Thyroid gland (tissue), 4 donors: ENCODE data around the gene IQCE. TPM values are rescaled to one million over a fixed set of nuclear protein-coding genes. Genes with fewer than 3 reads are reported as not detected.

Experiments
- DNase-seq, 2 donors: peaks; one replicate each; pipeline ENCODE4 v3.0.0-alpha.2; 2019
- H3K27ac ChIP-seq, 3 donors: fragments of 200-600 bp; sonication (generic); 1 replicate in 2 of 3; 2 replicates in 1 of 3; pipeline ENCODE4 v1.5.1; 2016 to 2019; ENCODE audit warnings: mild to moderate bottlenecking in 1 of 3, moderate library complexity in 1 of 3
- H3K27me3 ChIP-seq: fragments of 200-600 bp; sonication (generic); one replicate; pipeline ENCODE4 v1.5.1; 2019
- H3K36me3 ChIP-seq, 2 donors: fragments of 200-600 bp; sonication (generic); one replicate each; pipeline ENCODE4 v1.5.1; 2016 to 2019
- H3K4me1 ChIP-seq, 2 donors: fragments of 200-600 bp; sonication (generic); one replicate each; pipeline ENCODE4 v1.5.1; 2017 to 2019
- H3K4me3 ChIP-seq, 3 donors: fragments of 200-600 bp; sonication (generic); replicated peaks in 1 of 3; 1 replicate in 2 of 3; 2 replicates in 1 of 3; pipeline ENCODE4 v1.5.1; 2016; ENCODE audit warnings: mild to moderate bottlenecking in 1 of 3
- H3K9me3 ChIP-seq: fragments of 200-600 bp; sonication (generic); one replicate; pipeline ENCODE4 v1.5.1; 2017
- POLR2A ChIP-seq, 2 donors: fragments of 450-650 bp; IDR thresholded peaks; one replicate each; pipeline ENCODE4 v1.6.1; 2017; ENCODE audit warnings: antibody characterized with exemption in 2 of 2, mild to moderate bottlenecking in 2 of 2, moderate library complexity in 1 of 2
- WGBS, 2 donors: methylation state at CpG; one replicate each; pipeline ENCODE4 v1.1.5; 2017; 5-methylcytosine and 5-hydroxymethylcytosine counted together
- intact Hi-C: fragments of 100-400 bp; cut with DNase I; formaldehyde crosslinking; loops from one replicate; pipeline ENCODE4 v1.15.1; 2023
- total RNA-seq, 4 donors: library from RNA; depleted of rRNA; stranded (reverse); fragments of >200 nt; gene quantifications; one replicate each; pipeline ENCODE4 v1.2.3, GENCODE V29; 2016
- TF ChIP-seq, protein P1 (sequence below), 6 experiments: fragments of 200-600 bp in 3 of 6; fragments of 450-650 bp in 3 of 6; sonication (generic) in 3 of 6; IDR thresholded peaks; one replicate each; pipeline ENCODE4 v1.5.1; 2016 to 2019; ENCODE audit warnings: antibody characterized with exemption in 6 of 6, mild to moderate bottlenecking in 2 of 6, inconsistent platforms in 1 of 6, moderate library complexity in 1 of 6

IQCE gene
- total RNA-seq, 4 donors from 2014 or later = 16.0 to 40.2 (median 37.2) TPM

DNA sequence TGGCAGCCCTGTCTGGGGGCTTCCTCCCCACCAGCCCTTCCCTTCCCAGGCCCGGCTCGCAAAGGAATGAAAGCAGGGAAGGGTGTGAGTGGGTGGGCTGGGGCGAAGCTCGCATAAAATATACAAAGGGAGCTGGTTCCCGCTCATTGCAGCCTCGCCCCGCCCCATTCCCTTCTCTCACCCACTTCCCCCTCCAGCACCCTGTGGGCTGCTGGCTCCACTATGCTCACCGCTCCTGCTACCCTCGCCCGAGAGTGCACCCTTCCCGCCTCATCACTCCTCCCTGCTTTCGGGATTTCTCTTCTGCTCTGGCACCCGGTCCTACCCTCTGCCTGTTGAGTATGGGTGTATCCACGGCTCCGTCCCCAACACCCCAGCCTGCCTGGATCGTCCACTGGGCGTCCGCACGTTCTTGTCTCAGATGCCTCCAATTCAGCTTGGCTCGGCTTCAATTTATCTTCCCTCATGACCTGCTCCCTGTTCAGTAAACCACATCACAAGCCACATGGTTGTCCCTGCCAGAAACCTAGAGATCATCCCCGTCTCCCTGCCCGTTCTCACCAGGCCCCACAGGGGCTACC, 58.6 kb downstream of the IQCE start:
- intact Hi-C loops = no loop called here

DNA sequence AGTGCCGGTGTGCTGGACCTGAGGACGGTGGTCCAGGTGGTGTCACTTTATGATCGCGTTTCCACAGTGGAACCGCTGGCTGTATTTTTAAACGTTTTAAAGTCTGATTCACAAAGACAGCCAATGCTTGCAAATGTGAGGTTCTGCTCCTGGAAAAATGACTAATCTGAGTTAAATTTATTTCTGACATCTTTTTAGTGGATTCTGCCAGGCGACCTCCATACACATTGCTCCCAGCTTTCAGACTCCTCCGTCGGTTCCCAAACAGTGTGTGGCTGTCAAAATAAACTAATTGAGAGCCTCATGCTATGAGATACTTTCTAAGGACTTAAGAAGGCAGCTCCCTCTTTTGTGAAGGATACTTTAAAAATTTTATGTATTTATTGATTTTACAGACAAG, 60.3 kb downstream of the IQCE start:
- no peak for TF ChIP-seq POLR2A (IDR thresholded peaks at IDR 0.05)
- TF ChIP-seq, protein P1, sequence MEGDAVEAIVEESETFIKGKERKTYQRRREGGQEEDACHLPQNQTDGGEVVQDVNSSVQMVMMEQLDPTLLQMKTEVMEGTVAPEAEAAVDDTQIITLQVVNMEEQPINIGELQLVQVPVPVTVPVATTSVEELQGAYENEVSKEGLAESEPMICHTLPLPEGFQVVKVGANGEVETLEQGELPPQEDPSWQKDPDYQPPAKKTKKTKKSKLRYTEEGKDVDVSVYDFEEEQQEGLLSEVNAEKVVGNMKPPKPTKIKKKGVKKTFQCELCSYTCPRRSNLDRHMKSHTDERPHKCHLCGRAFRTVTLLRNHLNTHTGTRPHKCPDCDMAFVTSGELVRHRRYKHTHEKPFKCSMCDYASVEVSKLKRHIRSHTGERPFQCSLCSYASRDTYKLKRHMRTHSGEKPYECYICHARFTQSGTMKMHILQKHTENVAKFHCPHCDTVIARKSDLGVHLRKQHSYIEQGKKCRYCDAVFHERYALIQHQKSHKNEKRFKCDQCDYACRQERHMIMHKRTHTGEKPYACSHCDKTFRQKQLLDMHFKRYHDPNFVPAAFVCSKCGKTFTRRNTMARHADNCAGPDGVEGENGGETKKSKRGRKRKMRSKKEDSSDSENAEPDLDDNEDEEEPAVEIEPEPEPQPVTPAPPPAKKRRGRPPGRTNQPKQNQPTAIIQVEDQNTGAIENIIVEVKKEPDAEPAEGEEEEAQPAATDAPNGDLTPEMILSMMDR (IDR thresholded peaks at IDR 0.05) = no peak
- Histone ChIP-seq H3K27ac (peak overlapping the region; percentile 52 to 65 (median 64)), H3K9me3 (no peaks in the 10 kb centered on the region), H3K4me1 (peaks cover 57 to 74% of the 10 kb centered on the region in 2 donors), H3K4me3 (no peak overlapping the region), H3K27me3 (no peaks in the 10 kb centered on the region), H3K36me3 (no peaks in the 10 kb centered on the region)
- WGBS, 2 donors = 53 to 62% methylated on average over 9 of the region's 9 CpGs
- DNase-seq = no peak
- intact Hi-C loops = no loop called here

More for the DNA sequence above, 58.6 kb downstream of the IQCE start:
- Histone ChIP-seq H3K36me3 (no peaks in the 10 kb centered on the region), H3K9me3 (no peaks in the 10 kb centered on the region), H3K27me3 (no peaks in the 10 kb centered on the region), H3K27ac (peak overlapping the region; percentile 24 to 36 (median 27)), H3K4me1 (peaks cover 65 to 74% of the 10 kb centered on the region in 2 donors), H3K4me3 (no peak overlapping the region)
- DNase-seq = peak in 1 of 2 donors; percentile 47
- 44 to 50% methylated on average over 22 of the region's 22 CpGs for WGBS, 2 donors
- TF ChIP-seq, protein P1 (IDR thresholded peaks at IDR 0.05) = no peak
- no peak for TF ChIP-seq POLR2A (IDR thresholded peaks at IDR 0.05)

GRCh38 chr7:2621061-2621828, 62.5 kb downstream of the IQCE start:
- Histone ChIP-seq H3K27me3 (no peaks in the 10 kb centered on the region), H3K4me1 (peaks cover 48 to 73% of the 10 kb centered on the region in 2 donors), H3K4me3 (no peak overlapping the region), H3K27ac (peak overlapping the region; percentile 3 to 52 (median 43)), H3K9me3 (no peaks in the 10 kb centered on the region), H3K36me3 (no peaks in the 10 kb centered on the region)
- peak; percentile 85 to 89 for DNase-seq
- intact Hi-C loops = no loop called here
- WGBS, 2 donors = 26 to 49% methylated on average over 12 to 22 of the region's 23 CpGs
- TF ChIP-seq, protein P1 (IDR thresholded peaks at IDR 0.05) = no peak
- TF ChIP-seq POLR2A (IDR thresholded peaks at IDR 0.05) = no peak

DNA sequence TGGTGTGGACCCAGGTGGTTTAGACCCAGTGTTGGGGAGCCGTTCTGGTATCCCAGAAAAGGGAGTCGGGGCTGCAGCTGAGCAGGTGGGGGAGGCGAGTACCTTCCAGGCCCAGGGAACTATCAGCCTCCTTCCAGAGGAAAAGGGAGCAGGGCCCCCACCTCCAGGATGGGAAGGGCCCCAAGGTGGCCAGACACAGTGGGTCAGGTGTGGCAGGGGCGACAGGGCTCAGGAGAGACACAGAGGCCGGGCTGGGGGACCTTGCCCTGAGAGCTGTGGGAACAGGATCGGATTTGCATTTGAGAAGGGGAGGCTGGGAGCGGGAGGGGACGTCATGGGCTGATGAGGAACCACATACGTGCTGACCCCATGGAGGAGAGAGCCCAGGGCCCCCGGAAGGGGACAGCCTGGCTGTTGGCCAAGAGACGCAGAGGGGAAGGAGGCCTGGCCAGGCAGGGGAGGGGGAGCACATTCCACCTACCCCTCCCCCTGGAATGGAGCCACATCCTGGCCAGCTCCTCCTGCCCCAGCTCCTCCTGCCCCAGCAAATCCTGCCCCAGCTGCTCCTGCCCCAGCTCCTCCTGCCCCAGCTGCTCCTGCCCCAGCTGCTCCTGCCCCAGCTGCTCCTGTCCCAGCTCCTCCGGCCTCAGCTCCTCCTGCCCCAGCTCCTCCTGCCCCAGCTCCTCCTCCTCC, 63.3 kb downstream of the IQCE start:
- H3K36me3 ChIP-seq = no peaks in the 10 kb centered on the region
- whole genome bisulfite sequencing, 2 donors = 52 to 55% methylated on average over 11 to 12 of the region's 12 CpGs
- peak overlapping the region; percentile 3 to 52 (median 43) for H3K27ac ChIP-seq
- no peak for TF ChIP-seq POLR2A (IDR thresholded peaks at IDR 0.05)
- TF ChIP-seq, protein P1 (IDR thresholded peaks at IDR 0.05) = no peak
- peaks cover 43 to 68% of the 10 kb centered on the region in 2 donors for H3K4me1 ChIP-seq
- DNase-seq = no peak
- no peak overlapping the region for H3K4me3 ChIP-seq
- H3K9me3 ChIP-seq = no peaks in the 10 kb centered on the region
- no peaks in the 10 kb centered on the region for H3K27me3 ChIP-seq
- intact Hi-C loops = no loop called here
